Endothelial cell of umbilical vein (primary cell): Measurements from ENCODE around the gene DIP2C. TPM values are rescaled to one million over a fixed set of nuclear protein-coding genes. Genes with fewer than 3 reads are reported as not detected.

Experiments used
- BruUV-seq: library from RNA; stranded (reverse); fragments of 400-500 nt; replicated peaks from 2 replicates; lab custom pipeline; 2021; lab: Mats Ljungman, UMichigan
- CTCF ChIA-PET: fragments of 300-600, 350-600 bp; sonication (Branson Sonifier 250); formaldehyde crosslinking; loops from one replicate; lab custom pipeline; 2021; ENCODE audit warnings: antibody characterized with exemption, inconsistent platforms; lab: Charles Lee
- POLR2A ChIA-PET: fragments of 300-600, 350-600 bp; sonication (Branson Sonifier 250); formaldehyde crosslinking; loops from one replicate; lab custom pipeline; 2021; ENCODE audit warnings: antibody characterized with exemption, inconsistent platforms; lab: Charles Lee
- DNase-seq: peaks from one replicate; pipeline ENCODE4 v3.0.0-alpha.2; 2011; ENCODE audit warnings: low read depth, low spot score
- FAIRE-seq: peaks from 2 replicates; lab custom pipeline; 2011; peaks lifted over from hg19 to GRCh38; lab: Jason Lieb, UNC
- H2AFZ ChIP-seq: 2 replicates; pipeline ENCODE4 v1.6.0; 2012; ENCODE audit warnings: low read depth, low read length, control low read depth, inconsistent platforms
- H3K27ac ChIP-seq: 2 replicates; pipeline ENCODE4 v1.5.1; 2011; ENCODE audit warnings: low read depth, mild to moderate bottlenecking, control low read depth, low read length, moderate library complexity; ENCODE audit not compliant: insufficient read depth
- H3K27me3 ChIP-seq, 2 experiments: 2 replicates each; pipeline versions ENCODE4 v1.6.0 to v1.6.1; 2011; ENCODE audit warnings: low read length in 2 of 2, mixed read lengths in 1 of 2; ENCODE audit not compliant: control insufficient read depth in 2 of 2, insufficient read depth in 2 of 2
- H3K36me3 ChIP-seq, 2 experiments: 2 replicates in 1 of 2; 3 replicates in 1 of 2; pipeline ENCODE4 v1.5.1; 2011; ENCODE audit warnings: low read length in 2 of 2, mild to moderate bottlenecking in 1 of 2, moderate library complexity in 1 of 2; ENCODE audit not compliant: control insufficient read depth in 2 of 2, insufficient read depth in 2 of 2; ENCODE audit errors: extremely low read depth in 1 of 2
- H3K4me1 ChIP-seq: 3 replicates; pipeline ENCODE4 v1.5.1; 2011; ENCODE audit warnings: mild to moderate bottlenecking, low read length; ENCODE audit not compliant: control insufficient read depth, insufficient read depth; ENCODE audit errors: extremely low read depth
- H3K4me2 ChIP-seq: 2 replicates; pipeline ENCODE4 v1.6.1; 2011; ENCODE audit warnings: low read length, control low read depth, mixed read lengths; ENCODE audit not compliant: insufficient read depth
- H3K4me3 ChIP-seq, 3 experiments: fragments of 200-600 bp in 1 of 3; sonication (generic), shearing (Covaris generic) in 1 of 3; replicated peaks in 1 of 3; 2 replicates each; pipeline ENCODE4 v1.5.1; 2011 to 2016; ENCODE audit warnings: control low read depth in 3 of 3, low read length in 3 of 3, mild to moderate bottlenecking in 2 of 3, inconsistent platforms in 1 of 3, low read depth in 1 of 3, moderate library complexity in 1 of 3; ENCODE audit not compliant: insufficient read depth in 1 of 3
- H3K79me2 ChIP-seq: 2 replicates; pipeline ENCODE4 v1.6.0; 2012; ENCODE audit warnings: low read length, inconsistent platforms; ENCODE audit not compliant: control insufficient read depth, insufficient read depth
- H3K9ac ChIP-seq: replicated peaks from 2 replicates; pipeline ENCODE3; 2011; ENCODE audit warnings: low read length, control low read depth; ENCODE audit not compliant: insufficient read depth; ENCODE audit errors: extremely low read depth
- H3K9me1 ChIP-seq: replicated peaks from 3 replicates; pipeline ENCODE4 v1.6.0; 2011; ENCODE audit warnings: mild to moderate bottlenecking, low read length; ENCODE audit not compliant: control insufficient read depth, insufficient read depth; ENCODE audit errors: extremely low read depth
- H3K9me3 ChIP-seq: replicated peaks from 2 replicates; pipeline ENCODE4 v1.5.1; 2012; ENCODE audit warnings: low read length, inconsistent platforms; ENCODE audit not compliant: control insufficient read depth, insufficient read depth
- H4K20me1 ChIP-seq: replicated peaks from 2 replicates; pipeline ENCODE3; 2011; ENCODE audit warnings: mild to moderate bottlenecking, low read length; ENCODE audit not compliant: control insufficient read depth, insufficient read depth; ENCODE audit errors: extremely low read depth
- EZH2 ChIP-seq: IDR thresholded peaks from 2 replicates; pipeline ENCODE4 v1.6.1; 2012; ENCODE audit warnings: borderline replicate concordance, low read depth, mild to moderate bottlenecking, moderate library complexity, low read length, inconsistent platforms; ENCODE audit not compliant: severe bottlenecking
- FOS ChIP-seq: IDR thresholded peaks from 2 replicates; pipeline ENCODE4 v1.6.1; 2011; ENCODE audit warnings: mild to moderate bottlenecking, low read length, moderate library complexity, borderline replicate concordance; ENCODE audit not compliant: insufficient read depth
- GATA2 ChIP-seq: IDR thresholded peaks from 2 replicates; pipeline ENCODE4 v1.7.0; 2011; ENCODE audit warnings: low read depth, mild to moderate bottlenecking, moderate library complexity, mixed read lengths, low read length; ENCODE audit not compliant: insufficient read length, insufficient read depth
- JUN ChIP-seq: IDR thresholded peaks from 2 replicates; pipeline ENCODE4 v1.6.1; 2011; ENCODE audit warnings: borderline replicate concordance, low read depth; ENCODE audit not compliant: insufficient read length, insufficient read depth
- MYC ChIP-seq: IDR thresholded peaks from one replicate; pipeline ENCODE4 v1.6.1; 2011; ENCODE audit warnings: mild to moderate bottlenecking, low read depth, low read length
- POLR2A ChIP-seq: IDR thresholded peaks from 2 replicates; pipeline ENCODE4 v1.6.1; 2012; ENCODE audit warnings: low read depth, mild to moderate bottlenecking, control low read depth, low read length
- POLR2AphosphoS5 ChIP-seq: IDR thresholded peaks from 2 replicates; pipeline ENCODE4 v1.6.1; 2012; ENCODE audit warnings: low read depth, mild to moderate bottlenecking, control low read depth, low read length, moderate library complexity; ENCODE audit not compliant: insufficient read depth
- dilution Hi-C: fragments of 300-500 bp; cut with MboI; formaldehyde crosslinking; loops from one replicate; pipeline ENCODE4 v1.15.0; 2019; ENCODE audit warnings: low sequenced_read_pairs; ENCODE audit not compliant: extremely low pct_ligation_motif_present
- intact Hi-C: fragments of 100-400 bp; cut with micrococcal nuclease; formaldehyde crosslinking; loops from one replicate; pipeline ENCODE4 v1.10.0; 2022
- polyA plus RNA-seq, 4 experiments: library from polyadenylated mRNA; depleted of rRNA in 3 of 4; stranded (reverse) in 3 of 4; unstranded in 1 of 4; fragments of >200 nt; gene quantifications; 2 replicates each; pipeline versions ENCODE4 v1.2.1 to v1.2.3, GENCODE V29; 2011 to 2012; ENCODE audit warnings: missing spikeins in 1 of 4
- total RNA-seq: library from RNA; stranded (reverse); gene quantifications from 2 replicates; pipeline ENCODE4 v1.2.3, GENCODE V29; 2021
- TF ChIP-seq, protein P1 (sequence below), 2 donors: IDR thresholded peaks; 1 replicate in 1 of 2; 2 replicates in 1 of 2; pipeline ENCODE4 v1.5.1; 2011; ENCODE audit warnings: low read length in 2 of 2, mild to moderate bottlenecking in 2 of 2, moderate library complexity in 2 of 2, control low read depth in 1 of 2, inconsistent platforms in 1 of 2, low read depth in 1 of 2; ENCODE audit not compliant: insufficient read depth in 1 of 2; ENCODE audit errors: extremely low read depth in 1 of 2
- TF ChIP-seq, protein P2 (sequence below): IDR thresholded peaks from 2 replicates; pipeline ENCODE4 v1.6.1; 2011; ENCODE audit not compliant: insufficient read depth, insufficient read length

Gene DIP2C
- total and polyA plus RNA-seq, 2 donors (not counting 3 experiments of a cell fraction or from before 2014, with no cell fraction given): 3.6 to 10.7 TPM

DNA sequence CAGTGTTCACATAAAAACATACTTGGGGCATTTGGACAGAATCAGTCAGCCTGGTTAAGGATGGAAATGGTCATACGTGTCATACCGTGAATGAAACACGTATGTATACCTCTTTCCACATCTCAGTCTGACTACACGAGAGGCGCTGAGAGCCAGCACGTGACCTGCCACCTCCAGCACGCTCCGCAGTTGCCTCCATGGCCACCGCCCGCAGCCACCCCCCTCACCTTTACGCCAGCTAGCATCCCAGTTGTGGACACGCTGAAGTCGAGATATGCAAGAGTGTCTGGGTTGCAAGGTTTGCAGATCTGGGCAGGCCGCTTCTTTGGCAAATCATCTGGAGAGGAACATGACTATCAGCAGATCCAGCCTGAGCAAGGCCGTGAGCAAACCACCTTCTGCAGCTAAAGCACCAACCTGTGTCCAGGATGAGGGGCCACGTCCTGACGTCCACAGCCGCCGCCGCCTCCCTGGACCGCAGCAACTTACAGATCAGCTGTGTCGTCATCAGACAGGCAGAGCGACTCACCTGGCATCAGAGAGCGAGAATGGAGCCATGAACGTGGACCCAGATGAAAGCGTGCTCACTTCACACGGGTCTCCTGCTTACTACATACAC is 344.8 kb downstream of the DIP2C start:
- ChIA-PET POLR2A (no interaction called here), CTCF (interaction anchor here (0.6 kb wide), 1 partner anchor 16 kb away, joined by 3 read pairs; no protein-coding TSS in a partner anchor)
- H3K9me3 ChIP-seq: no peaks in the 10 kb centered on the region
- DNase-seq (no peak), FAIRE-seq (no peak)
- H2AFZ ChIP-seq: no peak overlapping the region
- TF ChIP-seq MYC (no peak), JUN (no peak), GATA2 (no peak), POLR2AphosphoS5 (no peak), FOS (no peak), POLR2A (no peak), EZH2 (no peak)
- TF ChIP-seq, protein P1, sequence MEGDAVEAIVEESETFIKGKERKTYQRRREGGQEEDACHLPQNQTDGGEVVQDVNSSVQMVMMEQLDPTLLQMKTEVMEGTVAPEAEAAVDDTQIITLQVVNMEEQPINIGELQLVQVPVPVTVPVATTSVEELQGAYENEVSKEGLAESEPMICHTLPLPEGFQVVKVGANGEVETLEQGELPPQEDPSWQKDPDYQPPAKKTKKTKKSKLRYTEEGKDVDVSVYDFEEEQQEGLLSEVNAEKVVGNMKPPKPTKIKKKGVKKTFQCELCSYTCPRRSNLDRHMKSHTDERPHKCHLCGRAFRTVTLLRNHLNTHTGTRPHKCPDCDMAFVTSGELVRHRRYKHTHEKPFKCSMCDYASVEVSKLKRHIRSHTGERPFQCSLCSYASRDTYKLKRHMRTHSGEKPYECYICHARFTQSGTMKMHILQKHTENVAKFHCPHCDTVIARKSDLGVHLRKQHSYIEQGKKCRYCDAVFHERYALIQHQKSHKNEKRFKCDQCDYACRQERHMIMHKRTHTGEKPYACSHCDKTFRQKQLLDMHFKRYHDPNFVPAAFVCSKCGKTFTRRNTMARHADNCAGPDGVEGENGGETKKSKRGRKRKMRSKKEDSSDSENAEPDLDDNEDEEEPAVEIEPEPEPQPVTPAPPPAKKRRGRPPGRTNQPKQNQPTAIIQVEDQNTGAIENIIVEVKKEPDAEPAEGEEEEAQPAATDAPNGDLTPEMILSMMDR (IDR thresholded peaks at IDR 0.05; ENCODE audit: extremely low read depth in 1 of 2, insufficient read depth in 1 of 2, low read depth in 1 of 2, low read length in 2 of 2): no peak
- TF ChIP-seq, protein P2, sequence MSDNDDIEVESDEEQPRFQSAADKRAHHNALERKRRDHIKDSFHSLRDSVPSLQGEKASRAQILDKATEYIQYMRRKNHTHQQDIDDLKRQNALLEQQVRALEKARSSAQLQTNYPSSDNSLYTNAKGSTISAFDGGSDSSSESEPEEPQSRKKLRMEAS: no peak
- no peak overlapping the region for H3K27ac ChIP-seq
- H3K9me1 ChIP-seq: no peaks in the 10 kb centered on the region
- H3K79me2 ChIP-seq: no peaks in the 10 kb centered on the region
- H3K9ac ChIP-seq: no peak overlapping the region
- no peak overlapping the region for H3K4me2 ChIP-seq
- no peaks in the 10 kb centered on the region for H3K4me1 ChIP-seq
- H3K36me3 ChIP-seq: peaks cover 0 to 2% of the 10 kb centered on the region in 2 experiments
- dilution Hi-C loops (no loop called here), intact Hi-C loops (no loop called here)
- no peaks in the 10 kb centered on the region for H4K20me1 ChIP-seq
- no peaks in the 10 kb centered on the region for H3K27me3 ChIP-seq
- H3K4me3 ChIP-seq: no peak overlapping the region
- no TSS peak for BruUV-seq
